Stomach smooth muscle (tissue), 2 donors: ENCODE measurements around the gene IQCK.

Experiments used
- H3K27ac ChIP-seq: one replicate; pipeline ENCODE4 v1.7.0; 2013; ENCODE audit warnings: mild to moderate bottlenecking, low read length, inconsistent platforms
- H3K27me3 ChIP-seq, 2 donors: one replicate each; pipeline ENCODE4 v1.7.0; 2013; ENCODE audit warnings: low read length in 2 of 2; ENCODE audit not compliant: insufficient read depth in 2 of 2, control insufficient read depth in 1 of 2
- H3K36me3 ChIP-seq, 2 donors: one replicate each; pipeline ENCODE4 v1.7.0; 2013; ENCODE audit warnings: low read length in 2 of 2; ENCODE audit not compliant: control insufficient read depth in 2 of 2, insufficient read depth in 2 of 2
- H3K4me1 ChIP-seq: one replicate; pipeline ENCODE4 v1.7.0; 2013; ENCODE audit warnings: low read length; ENCODE audit not compliant: control insufficient read depth, insufficient read depth
- H3K4me3 ChIP-seq, 2 donors: one replicate each; pipeline ENCODE4 v1.7.0; 2013; ENCODE audit warnings: low read length in 2 of 2
- H3K9ac ChIP-seq, 2 donors: one replicate each; pipeline ENCODE4 v1.7.0; 2013; ENCODE audit warnings: low read length in 2 of 2, mild to moderate bottlenecking in 1 of 2
- H3K9me3 ChIP-seq, 2 donors: one replicate each; pipeline ENCODE4 v1.7.0; 2013; ENCODE audit warnings: low read length in 2 of 2; ENCODE audit not compliant: control insufficient read depth in 2 of 2
- donor health status: healthy.
- donor health status: Pancreatic carcinoma.

Gene IQCK

GRCh38 chr16:19745286-19746010 is 27.4 kb downstream of the IQCK start:
- Histone ChIP-seq H3K27me3 (no peaks in the 10 kb centered on the region), H3K4me1 (no peaks in the 10 kb centered on the region), H3K9me3 (no peaks in the 10 kb centered on the region), H3K36me3 (peaks cover 0 to under 1% of the 10 kb centered on the region in 2 donors), H3K27ac (no peak overlapping the region), H3K4me3 (no peak overlapping the region), H3K9ac (no peak overlapping the region)

GRCh38 chr16:19746561-19746960 is 28.5 kb downstream of the IQCK start:
- no peaks in the 10 kb centered on the region for H3K9me3 ChIP-seq
- H3K9ac ChIP-seq: no peak overlapping the region
- no peak overlapping the region for H3K27ac ChIP-seq
- no peaks in the 10 kb centered on the region for H3K4me1 ChIP-seq
- no peak overlapping the region for H3K4me3 ChIP-seq
- H3K36me3 ChIP-seq: no peaks in the 10 kb centered on the region
- H3K27me3 ChIP-seq: no peaks in the 10 kb centered on the region

- Histone ChIP-seq H3K9me3 (no peaks in the 10 kb centered on the region), H3K27ac (no peak overlapping the region), H3K27me3 (no peaks in the 10 kb centered on the region), H3K4me3 (no peak overlapping the region), H3K4me1 (no peaks in the 10 kb centered on the region), H3K36me3 (no peaks in the 10 kb centered on the region), H3K9ac (no peak overlapping the region)
Measured at GRCh38 chr16:19748389-19749168, 30.5 kb downstream of the IQCK start.

GRCh38 chr16:19749571-19750080 is 31.6 kb downstream of the IQCK start:
- no peaks in the 10 kb centered on the region for H3K4me1 ChIP-seq
- no peaks in the 10 kb centered on the region for H3K27me3 ChIP-seq
- H3K36me3 ChIP-seq: peaks cover 0 to 2% of the 10 kb centered on the region in 2 donors
- H3K4me3 ChIP-seq: no peak overlapping the region
- H3K27ac ChIP-seq: no peak overlapping the region
- H3K9me3 ChIP-seq: no peaks in the 10 kb centered on the region
- H3K9ac ChIP-seq: no peak overlapping the region

- Histone ChIP-seq H3K27ac (no peak overlapping the region), H3K9me3 (no peaks in the 10 kb centered on the region), H3K4me1 (no peaks in the 10 kb centered on the region), H3K27me3 (no peaks in the 10 kb centered on the region), H3K4me3 (no peak overlapping the region), H3K36me3 (peaks cover 0 to 2% of the 10 kb centered on the region in 2 donors), H3K9ac (no peak overlapping the region)
Measured at GRCh38 chr16:19751478-19752385, 33.7 kb downstream of the IQCK start.

GRCh38 chr16:19753815-19754643 is 36.0 kb downstream of the IQCK start:
- H3K9ac ChIP-seq: no peak overlapping the region

GRCh38 chr16:19754644-19755036 is 36.6 kb downstream of the IQCK start:
- Histone ChIP-seq H3K27ac (no peak overlapping the region), H3K4me1 (no peaks in the 10 kb centered on the region), H3K4me3 (no peak overlapping the region), H3K36me3 (peaks cover 0 to 2% of the 10 kb centered on the region in 2 donors), H3K9me3 (no peaks in the 10 kb centered on the region), H3K9ac (no peak overlapping the region), H3K27me3 (no peaks in the 10 kb centered on the region)

More at GRCh38 chr16:19753815-19754643, 36.0 kb downstream of the IQCK start:
- H3K4me1 ChIP-seq: no peaks in the 10 kb centered on the region
- H3K4me3 ChIP-seq: no peak overlapping the region
- peaks cover 0 to 2% of the 10 kb centered on the region in 2 donors for H3K36me3 ChIP-seq
- H3K27ac ChIP-seq: no peak overlapping the region
- no peaks in the 10 kb centered on the region for H3K9me3 ChIP-seq
- H3K27me3 ChIP-seq: no peaks in the 10 kb centered on the region

- no peak overlapping the region for H3K27ac ChIP-seq
- no peaks in the 10 kb centered on the region for H3K27me3 ChIP-seq
- no peaks in the 10 kb centered on the region for H3K4me1 ChIP-seq
- no peak overlapping the region for H3K9ac ChIP-seq
- H3K9me3 ChIP-seq: no peaks in the 10 kb centered on the region
- H3K4me3 ChIP-seq: no peak overlapping the region
- peaks cover 0 to 2% of the 10 kb centered on the region in 2 donors for H3K36me3 ChIP-seq
Measured at GRCh38 chr16:19755268-19755667, 37.2 kb downstream of the IQCK start.

- no peak overlapping the region for H3K27ac ChIP-seq
- no peaks in the 10 kb centered on the region for H3K9me3 ChIP-seq
- no peak overlapping the region for H3K4me3 ChIP-seq
- peaks cover 0 to 2% of the 10 kb centered on the region in 2 donors for H3K36me3 ChIP-seq
- no peaks in the 10 kb centered on the region for H3K27me3 ChIP-seq
- no peak overlapping the region for H3K9ac ChIP-seq
- no peaks in the 10 kb centered on the region for H3K4me1 ChIP-seq
Measured at GRCh38 chr16:19757026-19757425, 39.0 kb downstream of the IQCK start.
